Left lung (tissue), 10 donors: ENCODE measurements around the gene SLC12A5. TPM values are rescaled to one million over a fixed set of nuclear protein-coding genes. Genes with fewer than 3 reads are reported as not detected.
A peak's percentile ranks its signal among the peaks of the same experiment; 100 is the strongest.

Experiments
- ATAC-seq: fragments of 200-7000 bp; cut with Tn5 transposase; one replicate; pipeline ENCODE4 v1.9.1; 2020; ENCODE audit warnings: moderate library complexity
- DNase-seq, 4 donors: peaks; one replicate each; pipeline ENCODE4 v3.0.0-alpha.2; 2013 to 2020
- H3K27ac ChIP-seq, 2 donors: fragments of 200-600 bp; sonication (generic) in 1 of 2; one replicate each; pipeline versions ENCODE4 v1.5.0 to v1.8.0; 2020 to 2021
- H3K27me3 ChIP-seq, 2 donors: fragments of 200-600 bp; sonication (generic) in 1 of 2; one replicate each; pipeline versions ENCODE4 v1.5.0 to v1.8.0; 2020 to 2021
- H3K36me3 ChIP-seq, 2 donors: fragments of 200-600 bp; sonication (generic) in 1 of 2; one replicate each; pipeline versions ENCODE4 v1.5.0 to v1.8.0; 2020 to 2021
- H3K4me1 ChIP-seq, 2 donors: fragments of 200-600 bp; one replicate each; pipeline ENCODE4 v1.8.0; 2021
- H3K4me3 ChIP-seq, 2 donors: fragments of 200-600 bp; sonication (generic) in 1 of 2; one replicate each; pipeline versions ENCODE4 v1.5.0 to v1.8.0; 2020 to 2021; ENCODE audit warnings: mild to moderate bottlenecking in 1 of 2
- H3K9me3 ChIP-seq, 2 donors: fragments of 200-600 bp; sonication (generic) in 1 of 2; one replicate each; pipeline versions ENCODE4 v1.5.0 to v1.8.0; 2020 to 2021
- intact Hi-C, 2 donors: fragments of 100-400 bp; cut with DNase I; formaldehyde crosslinking; loops; one replicate each; pipeline versions ENCODE4 v1.11.2 to v1.14.2; 2022
- polyA plus RNA-seq, 6 donors: library from polyadenylated mRNA; unstranded; fragments of 120-200 nt; gene quantifications; one replicate each; pipeline ENCODE4 v1.2.1, GENCODE V29; 2013; ENCODE audit not compliant: insufficient read length in 6 of 6
- total RNA-seq, 2 donors: library from RNA; stranded (reverse); fragmentation: NEBNext Ultra II Directional; extraction: Animal tissue kit (Norgen Biotek cat#: 25700); gene quantifications; one replicate each; pipeline ENCODE4 v1.2.1, GENCODE V29; 2021
- TF ChIP-seq, protein P1 (sequence below), 2 donors: fragments of 200-600 bp; sonication (generic) in 1 of 2; IDR thresholded peaks; one replicate each; pipeline versions ENCODE4 v1.5.0 to v1.8.0; 2021; ENCODE audit warnings: antibody characterized with exemption in 2 of 2
- donor health status: DM: no; HTN: yes; CAD: no.
- donor health status: DM: no; HTN: no; CAD: no.

SLC12A5 gene
- total and polyA plus RNA-seq, 8 donors, result 0.71 to 2.9 (median 1.5) TPM

DNA sequence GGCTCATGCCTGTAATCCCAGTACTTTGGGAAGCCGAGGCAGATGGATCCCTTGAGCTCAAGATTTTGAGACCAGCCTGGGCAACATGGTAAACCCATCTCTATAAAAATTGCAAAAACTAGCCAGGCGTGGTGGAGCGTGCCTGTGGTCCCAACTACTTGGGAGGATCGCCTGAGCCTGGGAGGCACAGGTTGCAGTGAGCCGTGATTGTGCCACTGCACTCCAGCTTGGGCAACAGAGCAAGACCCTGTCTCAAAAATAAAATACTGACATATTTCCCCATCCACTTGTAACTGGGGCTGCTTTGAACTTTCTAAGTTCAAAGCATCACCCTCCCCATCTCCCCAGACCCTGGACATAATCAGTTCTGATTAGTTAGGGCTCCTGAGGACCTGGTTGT is 27.5 kb upstream of the SLC12A5 start:
- Histone ChIP-seq H3K27ac (peak overlapping the region in 1 of 2 donors; percentile 65), H3K4me1 (peaks cover 0 to 90% of the 10 kb centered on the region in 2 donors), H3K9me3 (no peaks in the 10 kb centered on the region), H3K4me3 (no peak overlapping the region), H3K27me3 (peaks cover 0 to 78% of the 10 kb centered on the region in 2 donors), H3K36me3 (no peaks in the 10 kb centered on the region)
- no peak for DNase-seq
- ATAC-seq, result no peak
- intact Hi-C loops, result no loop called here
- TF ChIP-seq, protein P1, sequence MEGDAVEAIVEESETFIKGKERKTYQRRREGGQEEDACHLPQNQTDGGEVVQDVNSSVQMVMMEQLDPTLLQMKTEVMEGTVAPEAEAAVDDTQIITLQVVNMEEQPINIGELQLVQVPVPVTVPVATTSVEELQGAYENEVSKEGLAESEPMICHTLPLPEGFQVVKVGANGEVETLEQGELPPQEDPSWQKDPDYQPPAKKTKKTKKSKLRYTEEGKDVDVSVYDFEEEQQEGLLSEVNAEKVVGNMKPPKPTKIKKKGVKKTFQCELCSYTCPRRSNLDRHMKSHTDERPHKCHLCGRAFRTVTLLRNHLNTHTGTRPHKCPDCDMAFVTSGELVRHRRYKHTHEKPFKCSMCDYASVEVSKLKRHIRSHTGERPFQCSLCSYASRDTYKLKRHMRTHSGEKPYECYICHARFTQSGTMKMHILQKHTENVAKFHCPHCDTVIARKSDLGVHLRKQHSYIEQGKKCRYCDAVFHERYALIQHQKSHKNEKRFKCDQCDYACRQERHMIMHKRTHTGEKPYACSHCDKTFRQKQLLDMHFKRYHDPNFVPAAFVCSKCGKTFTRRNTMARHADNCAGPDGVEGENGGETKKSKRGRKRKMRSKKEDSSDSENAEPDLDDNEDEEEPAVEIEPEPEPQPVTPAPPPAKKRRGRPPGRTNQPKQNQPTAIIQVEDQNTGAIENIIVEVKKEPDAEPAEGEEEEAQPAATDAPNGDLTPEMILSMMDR (IDR thresholded peaks at IDR 0.05), result no peak

DNA sequence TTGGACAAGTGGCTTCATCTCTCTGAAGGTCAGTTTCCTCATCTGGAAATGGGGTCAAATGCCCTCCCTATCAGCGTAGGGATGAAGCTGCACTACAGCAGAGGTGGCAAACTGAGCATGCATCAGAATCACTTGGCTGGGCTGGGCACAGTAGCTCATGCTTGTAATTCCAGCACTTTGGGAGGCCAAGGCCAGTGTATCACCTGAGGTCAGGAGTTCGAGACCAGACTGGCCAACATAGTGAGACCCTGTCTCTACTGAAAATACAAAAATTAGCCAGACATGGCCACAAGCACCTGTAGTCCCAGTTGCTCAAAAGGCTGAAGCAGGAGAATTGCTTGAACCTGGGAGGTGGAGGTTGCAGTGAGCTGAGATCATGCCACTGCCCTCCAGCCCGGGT is 27.0 kb upstream of the SLC12A5 start:
- H3K4me1 ChIP-seq, result peaks cover 0 to 95% of the 10 kb centered on the region in 2 donors
- DNase-seq, result no peak
- no peak overlapping the region for H3K4me3 ChIP-seq
- no peak for ATAC-seq
- intact Hi-C loops, result no loop called here
- H3K9me3 ChIP-seq, result no peaks in the 10 kb centered on the region
- H3K27ac ChIP-seq, result no peak overlapping the region
- H3K27me3 ChIP-seq, result peaks cover 0 to 78% of the 10 kb centered on the region in 2 donors
- TF ChIP-seq, protein P1 (IDR thresholded peaks at IDR 0.05), result no peak
- no peaks in the 10 kb centered on the region for H3K36me3 ChIP-seq

DNA sequence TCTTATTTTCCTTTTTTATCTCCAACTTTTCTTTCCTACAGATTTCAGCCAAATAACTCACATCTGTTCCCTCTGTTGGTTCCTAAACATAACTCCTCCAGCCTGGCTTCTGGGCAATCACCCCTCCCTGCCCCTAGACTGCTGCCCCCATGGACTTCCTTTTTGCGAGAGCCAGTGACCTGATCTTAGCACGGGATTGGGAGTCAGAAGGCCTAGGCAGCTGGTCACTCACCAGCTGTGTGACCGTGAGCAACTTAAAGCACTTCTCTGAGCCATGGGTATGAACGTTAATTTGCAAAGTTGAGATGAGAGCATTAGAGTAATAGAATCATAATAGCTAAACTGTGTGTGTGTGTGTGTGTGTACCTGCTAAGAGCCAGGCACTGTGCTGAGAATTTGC is 24.8 kb upstream of the SLC12A5 start:
- TF ChIP-seq, protein P1 (IDR thresholded peaks at IDR 0.05), result no peak
- peak overlapping the region in 1 of 2 donors; percentile 88 for H3K27ac ChIP-seq
- H3K4me1 ChIP-seq, result peaks cover 0 to 95% of the 10 kb centered on the region in 2 donors
- H3K36me3 ChIP-seq, result no peaks in the 10 kb centered on the region
- H3K27me3 ChIP-seq, result peaks cover 0 to 80% of the 10 kb centered on the region in 2 donors
- ATAC-seq (peak; percentile 79), DNase-seq (peak in 1 of 4 donors; percentile 70)
- no peaks in the 10 kb centered on the region for H3K9me3 ChIP-seq
- H3K4me3 ChIP-seq, result peak overlapping the region in 1 of 2 donors; percentile 13
- intact Hi-C loops, result no loop called here

DNA sequence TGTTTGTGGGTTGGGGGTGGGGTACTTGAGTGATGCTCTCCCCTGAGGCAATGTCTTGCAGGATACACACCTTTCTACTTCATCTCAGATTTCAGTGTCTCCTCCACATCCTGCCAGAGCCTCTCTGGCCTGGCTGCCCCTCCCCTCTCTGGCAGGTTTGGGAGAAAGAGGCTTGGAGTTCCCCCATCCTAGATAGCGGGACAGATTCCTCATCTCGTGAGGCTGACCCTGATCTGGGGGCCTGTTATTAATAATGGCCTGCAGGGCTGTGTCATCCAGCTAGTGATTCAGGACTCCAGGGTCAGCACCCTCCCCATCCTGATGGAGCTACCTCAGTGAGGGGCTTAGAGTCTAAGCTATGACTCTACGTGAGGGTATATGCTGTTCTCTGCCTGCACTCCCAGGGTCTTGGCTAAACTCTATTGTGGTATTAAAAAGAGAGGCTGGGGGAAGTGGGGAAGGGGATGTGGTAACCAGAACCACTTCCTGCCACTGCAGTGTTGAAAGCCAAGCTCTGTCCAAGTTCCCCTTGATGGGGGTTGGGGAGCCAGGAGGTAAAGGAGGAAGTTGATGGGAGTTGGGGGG is 24.0 kb upstream of the SLC12A5 start:
- peak; percentile 66 for ATAC-seq
- intact Hi-C loops, result no loop called here

DNA sequence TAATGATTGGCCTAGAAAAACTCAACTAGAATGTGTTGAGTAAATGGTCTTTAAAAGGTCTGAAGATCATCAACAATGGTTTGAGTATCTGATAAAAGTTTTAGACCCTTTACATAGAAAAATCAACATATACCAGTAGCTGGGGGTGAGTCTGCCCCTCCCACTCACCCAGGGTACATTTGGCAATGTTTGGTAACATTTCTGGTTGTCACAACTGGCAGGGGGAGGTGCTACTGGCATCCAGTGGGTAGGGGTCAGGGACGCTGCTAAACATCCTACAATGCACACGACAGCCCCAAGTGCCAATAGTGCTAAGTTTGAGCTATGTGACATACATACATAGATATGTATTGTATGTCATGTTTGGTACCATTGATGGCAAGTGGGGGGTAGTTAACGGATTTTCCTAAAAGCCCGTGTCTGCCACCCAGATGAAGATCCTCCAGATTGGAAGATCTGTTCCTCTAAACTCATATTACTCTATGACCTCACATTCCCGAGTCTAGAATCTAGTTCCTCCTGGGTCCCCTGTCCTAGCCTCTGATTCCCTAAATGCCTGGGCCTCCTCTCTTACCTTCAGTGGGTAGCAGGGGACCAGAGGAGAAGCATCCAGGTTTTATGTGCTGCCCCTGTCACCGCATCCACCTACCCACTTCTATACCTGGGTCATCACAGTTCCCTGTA is 22.9 kb upstream of the SLC12A5 start:
- Histone ChIP-seq H3K36me3 (no peaks in the 10 kb centered on the region), H3K27me3 (peaks cover 18 to 80% of the 10 kb centered on the region in 2 donors), H3K27ac (peak overlapping the region in 1 of 2 donors; percentile 88), H3K4me1 (peaks cover 4 to 95% of the 10 kb centered on the region in 2 donors), H3K4me3 (no peak overlapping the region), H3K9me3 (no peaks in the 10 kb centered on the region)
- no peak for ATAC-seq
- intact Hi-C loops, result no loop called here
- DNase-seq, result no peak
- TF ChIP-seq, protein P1 (IDR thresholded peaks at IDR 0.05), result no peak

More for the DNA sequence above, 24.0 kb upstream of the SLC12A5 start:
- peak overlapping the region in 1 of 2 donors; percentile 13 for H3K4me3 ChIP-seq
- H3K4me1 ChIP-seq, result peaks cover 0 to 95% of the 10 kb centered on the region in 2 donors
- peak overlapping the region in 1 of 2 donors; percentile 88 for H3K27ac ChIP-seq
- H3K9me3 ChIP-seq, result no peaks in the 10 kb centered on the region
- TF ChIP-seq, protein P1 (IDR thresholded peaks at IDR 0.05), result no peak
- DNase-seq, result peak in 1 of 4 donors; percentile 78
- no peaks in the 10 kb centered on the region for H3K36me3 ChIP-seq
- peaks cover 6 to 80% of the 10 kb centered on the region in 2 donors for H3K27me3 ChIP-seq
